Stomach (tissue), 4 donors: ENCODE measurements around the gene SH3BGRL2.

Source experiments
- EP300 ChIP-seq: sonication (generic); formaldehyde crosslinking; IDR thresholded peaks from one replicate; pipeline ENCODE4 v1.6.1; 2017; ENCODE audit warnings: antibody characterized with exemption
- POLR2A ChIP-seq, 4 donors: fragments of 450-650 bp; IDR thresholded peaks; one replicate each; pipeline ENCODE4 v1.6.1; 2016; ENCODE audit warnings: antibody characterized with exemption in 4 of 4, control low read depth in 2 of 4, mild to moderate bottlenecking in 1 of 4, moderate library complexity in 1 of 4
- TF ChIP-seq, protein P1 (sequence below), 7 experiments: fragments of 450-650 bp in 4 of 7; fragments of 200-600 bp in 3 of 7; sonication (generic) in 3 of 7; IDR thresholded peaks; one replicate each; pipeline ENCODE4 v1.5.1; 2016 to 2019; ENCODE audit warnings: antibody characterized with exemption in 7 of 7, control low read depth in 2 of 7, mild to moderate bottlenecking in 1 of 7

DNA sequence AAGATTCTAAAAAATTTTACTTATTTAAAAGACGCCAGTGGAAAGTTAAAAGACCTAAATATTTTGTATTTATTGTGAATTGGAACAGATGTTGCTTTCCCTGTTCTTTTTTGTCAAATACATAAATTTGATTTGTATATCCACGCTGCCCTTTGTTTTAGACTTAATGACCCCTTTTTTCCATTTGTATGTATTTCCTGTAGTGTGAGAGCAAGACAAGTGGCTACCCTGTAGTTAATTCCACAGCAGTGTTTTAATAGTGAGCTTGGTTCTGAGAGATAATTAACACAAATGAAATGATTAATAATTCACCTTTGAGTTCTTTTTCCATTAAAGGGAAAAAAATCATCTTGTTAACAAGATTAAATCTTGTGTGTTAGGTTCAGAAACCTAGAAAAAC, 16.6 kb downstream of the SH3BGRL2 start:
- no peak for TF ChIP-seq EP300
- TF ChIP-seq, protein P1, sequence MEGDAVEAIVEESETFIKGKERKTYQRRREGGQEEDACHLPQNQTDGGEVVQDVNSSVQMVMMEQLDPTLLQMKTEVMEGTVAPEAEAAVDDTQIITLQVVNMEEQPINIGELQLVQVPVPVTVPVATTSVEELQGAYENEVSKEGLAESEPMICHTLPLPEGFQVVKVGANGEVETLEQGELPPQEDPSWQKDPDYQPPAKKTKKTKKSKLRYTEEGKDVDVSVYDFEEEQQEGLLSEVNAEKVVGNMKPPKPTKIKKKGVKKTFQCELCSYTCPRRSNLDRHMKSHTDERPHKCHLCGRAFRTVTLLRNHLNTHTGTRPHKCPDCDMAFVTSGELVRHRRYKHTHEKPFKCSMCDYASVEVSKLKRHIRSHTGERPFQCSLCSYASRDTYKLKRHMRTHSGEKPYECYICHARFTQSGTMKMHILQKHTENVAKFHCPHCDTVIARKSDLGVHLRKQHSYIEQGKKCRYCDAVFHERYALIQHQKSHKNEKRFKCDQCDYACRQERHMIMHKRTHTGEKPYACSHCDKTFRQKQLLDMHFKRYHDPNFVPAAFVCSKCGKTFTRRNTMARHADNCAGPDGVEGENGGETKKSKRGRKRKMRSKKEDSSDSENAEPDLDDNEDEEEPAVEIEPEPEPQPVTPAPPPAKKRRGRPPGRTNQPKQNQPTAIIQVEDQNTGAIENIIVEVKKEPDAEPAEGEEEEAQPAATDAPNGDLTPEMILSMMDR (IDR thresholded peaks at IDR 0.05), result no peak
- no peak for TF ChIP-seq POLR2A (IDR thresholded peaks at IDR 0.05)
